GM20431 (cell line): ENCODE measurements around the gene CLDN17.

ENCODE experiments used
- in situ Hi-C: fragments of 300-500 bp; cut with MseI, MboI; formaldehyde crosslinking; loops from one replicate; pipeline ENCODE4 v1.15.0; 2020; ENCODE audit warnings: low sequenced_read_pairs; ENCODE audit not compliant: unreplicated experiment

CLDN17 gene

GRCh38 chr21:30166705-30167104, at the start of gene CLDN17:
Gene CLDN17, minus strand, starts transcription at chr21:30166805. Its CDS starts 188 bp downstream, at chr21:30166617.
- in situ Hi-C loops = no loop called here

DNA sequence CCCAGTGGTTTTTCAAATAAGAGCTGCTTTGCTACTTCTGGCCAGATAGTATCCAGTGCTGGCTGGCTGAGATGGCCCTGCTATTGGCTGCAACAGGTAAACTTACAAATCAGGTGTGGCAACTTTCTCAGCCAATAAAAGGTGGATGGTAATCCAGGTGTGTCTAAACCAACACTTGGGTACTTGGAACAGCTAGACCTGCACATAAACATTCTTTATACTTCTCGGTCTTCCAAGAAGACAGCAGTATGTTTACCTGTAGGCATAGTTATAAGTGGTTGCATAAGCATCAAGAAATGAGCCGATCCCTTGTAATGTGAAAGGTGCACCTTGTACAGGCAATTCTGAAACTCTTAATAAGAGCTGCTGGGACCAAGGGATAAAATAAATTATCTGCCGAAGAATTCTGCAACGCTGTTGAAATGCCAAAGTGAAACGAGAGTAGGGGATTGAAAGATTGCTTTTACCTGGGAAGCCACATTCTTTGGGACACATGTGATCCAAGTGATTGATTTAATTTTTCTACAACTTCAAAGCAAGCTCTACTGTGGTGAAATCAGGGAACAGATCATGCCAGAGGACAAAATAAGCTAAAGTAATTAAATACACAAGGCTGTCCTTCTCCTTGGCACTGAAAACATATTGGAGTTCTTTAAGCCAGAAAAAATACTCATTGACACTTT, 49.6 kb upstream of the CLDN17 start, which contains the start of gene CLDN8:
Gene CLDN8, minus strand, starts transcription at position 57 of the 683 bp plus-strand sequence. CDS start 172 bp downstream, outside the sequence.
- in situ Hi-C loops = no loop called here

- in situ Hi-C loops = no loop called here
These were observed 44.5 kb upstream of the CLDN17 start for GRCh38 chr21:30211071-30211470.

GRCh38 chr21:30209601-30210000, 43.0 kb upstream of the CLDN17 start:
- in situ Hi-C loops = no loop called here

DNA sequence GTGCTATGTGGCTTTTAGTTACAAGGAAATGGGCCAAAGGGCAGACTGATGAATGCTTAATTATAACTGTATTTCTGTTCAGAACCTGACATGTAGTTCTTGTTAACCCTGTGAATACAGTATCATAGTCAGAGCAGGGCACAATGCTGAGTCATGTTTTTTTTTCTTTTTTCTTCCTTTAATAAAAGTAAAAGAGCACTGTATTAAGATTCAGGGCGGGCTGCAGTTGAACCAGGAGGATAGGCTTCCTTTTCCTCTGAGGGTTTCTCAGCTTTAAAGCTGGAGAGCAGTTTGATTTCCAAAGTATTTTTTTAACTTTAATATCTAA, 40.6 kb upstream of the CLDN17 start:
- in situ Hi-C loops = no loop called here

DNA sequence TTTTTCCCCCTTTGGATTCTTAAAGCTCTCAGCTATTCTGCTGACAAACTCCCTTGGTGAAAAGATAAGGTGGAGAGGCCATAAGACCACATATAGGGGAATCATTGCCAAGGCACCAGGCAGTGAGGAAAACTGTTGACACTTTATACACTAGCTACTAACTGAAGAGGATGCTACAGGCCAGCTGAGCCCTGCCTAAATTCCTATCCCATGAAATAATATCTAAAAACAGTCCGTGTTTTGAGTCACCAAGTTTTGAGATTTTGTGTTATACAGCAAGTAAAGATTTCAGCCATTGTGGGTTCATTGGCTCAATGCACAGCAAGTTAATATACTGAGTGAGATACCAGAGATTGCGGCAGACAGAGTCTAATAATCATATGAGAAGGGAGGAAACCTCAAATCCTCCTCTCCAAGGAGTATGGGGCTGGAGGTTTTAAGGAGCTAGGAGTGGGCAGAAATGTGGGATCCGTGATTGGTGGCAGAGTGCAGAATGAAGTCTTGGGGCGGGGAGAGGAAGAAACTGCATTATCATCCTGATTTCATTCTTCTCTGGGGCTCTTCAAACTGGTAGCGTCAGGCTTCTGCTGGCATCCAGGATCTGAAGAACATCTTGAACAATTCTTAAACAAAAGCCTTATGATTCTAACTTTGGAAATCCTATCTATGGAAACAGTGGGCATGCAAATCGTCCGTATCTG, 40.1 kb upstream of the CLDN17 start:
- in situ Hi-C loops = no loop called here

DNA sequence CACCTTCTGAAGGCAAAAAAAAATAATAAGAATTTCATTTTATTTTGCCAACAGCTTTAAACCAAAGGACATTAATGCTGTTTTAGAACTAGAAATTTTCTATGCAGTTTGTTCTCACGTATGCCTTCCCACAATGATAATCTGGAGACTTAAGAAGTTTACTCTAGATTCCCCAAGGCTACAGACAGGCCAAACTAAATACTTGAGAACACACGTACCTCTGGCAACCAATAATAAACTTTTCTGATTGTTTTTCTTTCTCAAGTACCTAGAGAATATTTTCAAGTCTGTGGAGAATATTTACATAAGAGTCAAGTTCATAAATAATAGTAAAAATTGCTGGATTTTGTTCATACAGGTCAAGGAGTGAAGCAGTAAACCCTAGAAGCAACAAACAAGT, 33.4 kb upstream of the CLDN17 start:
- in situ Hi-C loops = no loop called here

- in situ Hi-C loops = no loop called here
These were observed 28.2 kb upstream of the CLDN17 start for GRCh38 chr21:30194701-30195299.

GRCh38 chr21:30193201-30193600, 26.6 kb upstream of the CLDN17 start:
- in situ Hi-C loops = no loop called here

DNA sequence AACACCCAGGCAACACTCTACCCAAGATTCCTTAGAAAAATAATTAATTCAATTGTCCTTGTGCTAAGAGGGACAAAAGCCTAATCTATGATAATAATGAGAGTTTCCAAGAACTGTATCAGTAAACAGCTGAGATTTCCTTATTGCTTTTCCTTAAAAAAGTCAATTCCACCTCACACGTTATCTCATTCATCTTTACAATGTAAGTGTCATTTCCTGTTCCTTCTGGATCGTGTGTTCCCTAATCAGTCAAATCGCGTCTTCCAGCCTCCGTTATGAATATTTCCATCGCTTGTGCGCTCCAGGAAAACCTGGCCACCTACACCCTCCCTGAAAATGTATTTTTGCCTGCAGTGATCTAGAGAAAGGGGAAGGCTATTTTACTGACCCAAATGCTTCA, 23.9 kb upstream of the CLDN17 start:
- in situ Hi-C loops = no loop called here

GRCh38 chr21:30189773-30190172, 23.2 kb upstream of the CLDN17 start:
- in situ Hi-C loops = no loop called here

DNA sequence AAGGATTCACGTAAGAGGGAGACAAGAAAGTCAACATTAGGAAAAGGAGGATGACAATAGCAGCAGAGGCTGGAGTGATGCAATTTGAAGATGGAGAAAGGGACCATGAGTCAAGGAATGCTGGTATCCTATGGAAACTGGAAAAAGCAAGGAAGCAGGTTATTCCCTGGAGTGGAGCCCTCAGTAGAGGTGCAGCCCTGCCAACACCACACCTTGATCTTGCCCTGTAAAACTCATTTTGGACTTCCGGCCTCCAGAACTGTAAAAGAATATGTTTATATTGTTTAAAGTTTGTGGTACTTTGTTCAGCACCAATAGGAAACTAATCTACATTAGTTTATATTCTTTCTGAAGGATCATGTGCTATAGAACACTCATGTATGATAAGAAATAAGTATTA, 19.6 kb upstream of the CLDN17 start:
- in situ Hi-C loops = no loop called here

DNA sequence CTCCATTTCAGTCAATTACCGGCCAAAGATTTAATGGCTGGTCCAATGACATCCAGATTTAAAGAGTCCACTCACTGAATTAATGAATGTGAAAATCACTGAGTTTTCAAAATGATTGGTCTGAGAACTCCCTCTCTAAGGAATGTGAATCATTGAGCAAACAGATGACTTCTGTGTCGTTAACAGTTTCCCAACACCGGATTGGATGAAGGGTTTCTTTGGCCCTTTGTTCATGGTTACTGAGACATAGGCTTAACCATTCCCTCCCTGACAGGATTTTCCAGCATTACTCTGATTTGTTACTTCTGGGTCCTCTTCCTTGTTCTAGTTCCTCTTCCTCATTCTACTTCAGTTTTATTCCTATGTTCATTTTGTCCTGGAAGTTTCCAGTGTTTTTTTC, 1.5 kb upstream of the CLDN17 start:
- in situ Hi-C loops = no loop called here

GRCh38 chr21:30166171-30166570, 434 bp downstream of the CLDN17 start:
- in situ Hi-C loops = no loop called here

- in situ Hi-C loops = no loop called here
These were observed 1.8 kb downstream of the CLDN17 start for GRCh38 chr21:30164796-30165195.

DNA sequence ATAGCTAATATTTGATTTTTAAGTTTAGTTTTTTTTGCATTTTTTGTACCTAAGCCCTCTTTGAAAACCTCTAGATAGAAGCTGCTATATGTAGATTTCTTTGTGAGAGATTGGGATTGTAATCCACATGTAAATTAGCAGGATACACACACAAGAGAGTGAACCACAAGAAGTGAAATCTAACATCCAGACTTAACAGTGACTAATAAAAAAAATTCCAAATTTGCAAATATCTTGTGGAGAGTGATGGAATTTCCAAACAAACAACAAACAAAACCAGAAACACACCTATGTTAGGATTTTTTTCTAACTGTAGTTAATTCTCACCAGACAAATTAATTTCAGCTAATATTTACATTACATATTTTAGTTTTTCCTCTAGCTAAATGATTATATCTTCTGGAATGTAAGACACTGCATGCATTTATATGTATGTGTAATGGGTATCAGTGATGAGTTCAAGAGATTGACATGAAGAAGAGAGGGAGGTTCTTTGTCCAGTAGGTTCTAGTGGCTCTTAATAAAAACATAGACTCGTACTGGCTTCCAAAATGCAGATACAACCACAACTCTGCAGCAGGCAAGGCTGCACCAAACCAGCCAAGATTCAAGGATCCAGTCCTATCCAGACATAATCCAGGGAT, 12.8 kb downstream of the CLDN17 start:
- in situ Hi-C loops = no loop called here

DNA sequence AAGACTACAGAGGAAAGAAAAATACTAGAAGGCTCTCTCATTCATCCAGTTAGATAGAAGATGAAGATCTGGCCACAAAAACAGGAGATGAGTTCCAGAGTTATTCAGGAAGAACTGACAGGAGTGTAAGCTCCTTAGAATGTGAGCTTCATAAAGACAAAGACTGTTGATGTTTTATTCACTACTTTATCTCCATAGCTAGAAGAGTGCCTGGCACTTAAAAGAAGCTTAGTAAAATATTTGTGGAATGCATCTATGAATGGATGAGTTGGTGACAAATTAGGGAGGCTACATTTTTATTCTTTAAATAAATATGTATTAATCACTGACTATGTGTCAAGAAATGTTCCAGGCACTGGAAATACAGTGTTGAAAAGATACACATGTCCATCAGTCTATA, 13.8 kb downstream of the CLDN17 start:
- in situ Hi-C loops = no loop called here

- in situ Hi-C loops = no loop called here
These were observed 17.7 kb downstream of the CLDN17 start for GRCh38 chr21:30148906-30149305.

- in situ Hi-C loops = no loop called here
These were observed 19.9 kb downstream of the CLDN17 start for GRCh38 chr21:30146558-30147282.

DNA sequence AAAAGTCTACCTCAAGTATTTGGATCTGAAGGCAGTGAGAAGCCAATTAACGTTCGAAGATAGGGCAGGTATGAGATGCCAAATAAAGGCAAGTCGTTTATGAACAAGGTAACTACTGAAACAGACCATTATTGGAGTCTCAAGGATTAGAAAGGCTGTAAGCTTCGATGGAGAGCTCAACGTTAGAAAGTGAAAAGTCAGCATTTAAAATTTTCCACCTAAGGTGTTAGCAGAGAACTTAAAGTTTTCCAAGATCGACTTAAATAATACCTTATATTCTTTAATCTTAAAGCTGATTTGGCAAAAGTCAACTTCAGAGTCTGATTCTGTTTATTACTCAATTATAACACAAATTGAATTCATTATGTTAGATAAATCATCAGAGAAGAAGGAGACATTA, 28.1 kb downstream of the CLDN17 start:
- in situ Hi-C loops = no loop called here
